HEK293 (cell line): ENCODE data around the gene KIRREL1.
A peak's percentile ranks its signal among the peaks of the same experiment; 100 is the strongest.

ENCODE experiments used
- CTCF ChIA-PET: fragments of 350-600 bp; formaldehyde crosslinking; extraction: SDS; loops from one replicate; lab custom pipeline; 2021; ENCODE audit warnings: antibody characterized with exemption; lab: Yijun Ruan, JAX
- POLR2A ChIA-PET: fragments of 300-600 bp; formaldehyde crosslinking; extraction: SDS; loops from one replicate; lab custom pipeline; 2020; ENCODE audit warnings: antibody characterized with exemption, inconsistent platforms; lab: Yijun Ruan, JAX
- H3K27ac ChIP-seq: fragments of 200-500 bp; sonication (Bioruptor generic); 2 replicates; pipeline ENCODE4 v1.5.1; 2014; ENCODE audit warnings: low read depth, low read length, control low read depth, inconsistent platforms; ENCODE audit errors: extremely low read depth
- H3K36me3 ChIP-seq, 2 experiments: fragments of 200-500 bp in 1 of 2; sonication (Bioruptor generic) in 1 of 2; 1 replicate in 1 of 2; 2 replicates in 1 of 2; pipeline ENCODE4 v1.5.1; 2014 to 2017; ENCODE audit warnings: inconsistent platforms in 2 of 2, low read length in 2 of 2; ENCODE audit not compliant: control insufficient read depth in 2 of 2, insufficient read depth in 1 of 2
- H3K4me1 ChIP-seq: fragments of 200-500 bp; sonication (Bioruptor generic); 2 replicates; pipeline ENCODE4 v1.5.1; 2014; ENCODE audit warnings: mild to moderate bottlenecking, low read length, inconsistent platforms; ENCODE audit not compliant: control insufficient read depth, insufficient read depth
- H3K4me3 ChIP-seq: 2 replicates; pipeline ENCODE4 v1.5.1; 2011; ENCODE audit warnings: low read depth, mild to moderate bottlenecking, control low read depth, low read length, moderate library complexity
- H3K9me3 ChIP-seq: fragments of 200-500 bp; sonication (Bioruptor generic); 2 replicates; pipeline ENCODE4 v1.5.1; 2014; ENCODE audit warnings: low read depth, low read length, inconsistent platforms; ENCODE audit not compliant: control insufficient read depth, insufficient read depth
- INSM2 ChIP-seq: fragments of 450-650 bp; formaldehyde crosslinking; IDR thresholded peaks from 2 replicates; pipeline ENCODE4 v1.5.1; 2016; ENCODE audit warnings: missing biosample characterization, missing genetic modification characterization
- REST ChIP-seq: fragments of 450-650 bp; formaldehyde crosslinking; IDR thresholded peaks from 2 replicates; pipeline ENCODE4 v1.5.1; 2016; ENCODE audit warnings: missing biosample characterization, missing genetic modification characterization
- ZFHX2 ChIP-seq: fragments of 450-650 bp; formaldehyde crosslinking; conservative IDR thresholded peaks from 2 replicates; pipeline ENCODE4 v1.5.1; 2016; ENCODE audit warnings: missing biosample characterization, missing genetic modification characterization
- ZFP69B ChIP-seq: fragments of 450-650 bp; formaldehyde crosslinking; IDR thresholded peaks from 2 replicates; pipeline ENCODE4 v1.5.1; 2016; ENCODE audit warnings: missing biosample characterization, missing genetic modification characterization
- ZNF112 ChIP-seq: fragments of 450-650 bp; formaldehyde crosslinking; IDR thresholded peaks from 2 replicates; pipeline ENCODE4 v1.5.0; 2017; ENCODE audit warnings: missing biosample characterization, missing genetic modification characterization
- ZNF121 ChIP-seq: fragments of 450-650 bp; formaldehyde crosslinking; IDR thresholded peaks from 2 replicates; pipeline ENCODE4 v1.5.1; 2016; ENCODE audit warnings: missing biosample characterization, missing genetic modification characterization
- ZNF223 ChIP-seq: fragments of 450-650 bp; formaldehyde crosslinking; IDR thresholded peaks from 2 replicates; pipeline ENCODE4 v1.5.1; 2016; ENCODE audit warnings: missing biosample characterization, missing genetic modification characterization
- ZNF350 ChIP-seq: fragments of 450-650 bp; formaldehyde crosslinking; IDR thresholded peaks from 2 replicates; pipeline ENCODE4 v1.5.0; 2017; ENCODE audit warnings: missing biosample characterization, mild to moderate bottlenecking, missing genetic modification characterization
- ZNF600 ChIP-seq: fragments of 450-650 bp; formaldehyde crosslinking; IDR thresholded peaks from 2 replicates; pipeline ENCODE4 v1.5.1; 2016; ENCODE audit warnings: missing biosample characterization, missing genetic modification characterization
- ZNF677 ChIP-seq: fragments of 450-650 bp; IDR thresholded peaks from 2 replicates; pipeline ENCODE4 v1.5.0; 2018; ENCODE audit warnings: missing biosample characterization, mild to moderate bottlenecking, missing genetic modification characterization, moderate library complexity
- TF ChIP-seq, protein P1 (sequence below): fragments of 450-650 bp; formaldehyde crosslinking; IDR thresholded peaks from 2 replicates; pipeline ENCODE4 v1.5.1; 2016; ENCODE audit warnings: missing biosample characterization, missing genetic modification characterization
- TF ChIP-seq, protein P2 (sequence below): fragments of 450-650 bp; formaldehyde crosslinking; IDR thresholded peaks from 2 replicates; pipeline ENCODE4 v1.5.1; 2016; ENCODE audit warnings: missing biosample characterization, missing genetic modification characterization, borderline replicate concordance

Gene KIRREL1

GRCh38 chr1:158021721-158022120 lies 28.3 kb downstream of the KIRREL1 start (continued):
- TF ChIP-seq ZNF677 (no peak), ZNF223 (tag by site-specific recombination) (no peak), ZNF600 (tag by site-specific recombination) (no peak), REST (tag by site-specific recombination) (no peak), ZNF350 (tag by site-specific recombination) (no peak)
- TF ChIP-seq, protein P1, sequence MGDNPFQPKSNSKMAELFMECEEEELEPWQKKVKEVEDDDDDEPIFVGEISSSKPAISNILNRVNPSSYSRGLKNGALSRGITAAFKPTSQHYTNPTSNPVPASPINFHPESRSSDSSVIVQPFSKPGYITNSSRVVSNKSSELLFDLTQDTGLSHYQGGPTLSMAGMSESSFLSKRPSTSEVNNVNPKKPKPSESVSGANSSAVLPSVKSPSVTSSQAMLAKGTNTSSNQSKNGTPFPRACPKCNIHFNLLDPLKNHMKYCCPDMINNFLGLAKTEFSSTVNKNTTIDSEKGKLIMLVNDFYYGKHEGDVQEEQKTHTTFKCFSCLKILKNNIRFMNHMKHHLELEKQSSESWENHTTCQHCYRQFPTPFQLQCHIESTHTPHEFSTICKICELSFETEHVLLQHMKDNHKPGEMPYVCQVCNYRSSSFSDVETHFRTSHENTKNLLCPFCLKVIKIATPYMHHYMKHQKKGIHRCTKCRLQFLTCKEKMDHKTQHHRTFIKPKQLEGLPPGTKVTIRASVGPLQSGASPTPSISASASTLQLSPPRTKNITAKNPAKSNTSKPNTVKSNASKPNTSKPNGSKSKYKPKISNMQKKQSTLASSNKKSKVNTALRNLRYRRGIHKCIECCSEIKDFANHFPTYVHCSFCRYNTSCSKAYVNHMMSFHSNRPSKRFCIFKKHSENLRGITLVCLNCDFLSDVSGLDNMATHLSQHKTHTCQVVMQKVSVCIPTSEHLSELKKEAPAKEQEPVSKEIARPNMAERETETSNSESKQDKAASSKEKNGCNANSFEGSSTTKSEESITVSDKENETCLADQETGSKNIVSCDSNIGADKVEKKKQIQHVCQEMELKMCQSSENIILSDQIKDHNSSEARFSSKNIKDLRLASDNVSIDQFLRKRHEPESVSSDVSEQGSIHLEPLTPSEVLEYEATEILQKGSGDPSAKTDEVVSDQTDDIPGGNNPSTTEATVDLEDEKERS (tag by site-specific recombination), result no peak

DNA sequence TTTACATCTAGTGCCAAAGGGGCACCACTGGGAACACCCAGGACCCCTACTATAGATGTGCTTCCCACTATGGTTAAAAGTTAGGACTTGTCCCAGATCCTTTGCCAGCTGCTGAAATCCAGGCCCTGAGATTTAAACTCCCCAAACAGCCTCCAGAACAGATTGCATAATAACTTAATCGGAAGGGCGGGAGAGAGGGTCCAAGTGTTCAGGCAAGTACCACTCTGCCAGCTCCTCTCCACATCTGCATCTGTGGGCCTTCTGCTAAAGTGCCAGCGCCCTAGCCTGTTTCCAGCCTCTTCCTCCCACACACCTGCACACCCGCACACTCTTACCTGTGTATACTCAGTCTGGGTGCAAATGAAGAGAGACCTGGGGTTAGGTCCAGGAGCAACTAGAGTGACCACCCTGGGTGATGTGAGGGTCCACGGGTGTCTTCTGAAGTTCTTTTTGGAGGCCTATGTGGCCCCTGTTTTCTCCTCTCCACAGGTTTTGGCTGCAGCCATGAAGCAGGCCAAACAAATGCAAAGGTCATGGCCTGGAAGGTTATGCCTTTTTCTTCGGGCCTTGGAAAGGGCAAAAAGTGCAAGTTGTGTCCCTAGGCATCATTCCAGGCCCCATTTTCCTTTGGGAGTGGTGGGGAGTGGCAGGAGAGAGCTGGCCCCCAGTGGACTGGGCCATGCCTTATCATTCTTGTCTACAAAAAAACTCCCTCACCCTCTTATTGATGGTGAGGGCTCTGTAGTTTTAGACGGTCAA lies 29.3 kb downstream of the KIRREL1 start:
- CTCF ChIA-PET, result interaction anchor here (2.0 to 3.6 kb wide), 3 partner anchors 14 to 99 kb away, joined by 7 to 26 read pairs (median 11); no protein-coding TSS in a partner anchor
- H3K4me1 ChIP-seq, result peaks cover 11% of the 10 kb centered on the region
- POLR2A ChIA-PET, result no interaction called here

More for the DNA sequence above, 29.3 kb downstream of the KIRREL1 start:
- no peak overlapping the region for H3K27ac ChIP-seq
- no peak for TF ChIP-seq ZFP69B (tag by site-specific recombination)
- TF ChIP-seq, protein P2, sequence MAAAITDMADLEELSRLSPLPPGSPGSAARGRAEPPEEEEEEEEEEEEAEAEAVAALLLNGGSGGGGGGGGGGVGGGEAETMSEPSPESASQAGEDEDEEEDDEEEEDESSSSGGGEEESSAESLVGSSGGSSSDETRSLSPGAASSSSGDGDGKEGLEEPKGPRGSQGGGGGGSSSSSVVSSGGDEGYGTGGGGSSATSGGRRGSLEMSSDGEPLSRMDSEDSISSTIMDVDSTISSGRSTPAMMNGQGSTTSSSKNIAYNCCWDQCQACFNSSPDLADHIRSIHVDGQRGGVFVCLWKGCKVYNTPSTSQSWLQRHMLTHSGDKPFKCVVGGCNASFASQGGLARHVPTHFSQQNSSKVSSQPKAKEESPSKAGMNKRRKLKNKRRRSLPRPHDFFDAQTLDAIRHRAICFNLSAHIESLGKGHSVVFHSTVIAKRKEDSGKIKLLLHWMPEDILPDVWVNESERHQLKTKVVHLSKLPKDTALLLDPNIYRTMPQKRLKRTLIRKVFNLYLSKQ (tag by site-specific recombination), result no peak
- TF ChIP-seq ZFHX2 (tag by site-specific recombination), result 0 out of 2 replicates have a peak, but pooled peaks have one; percentile 15
- no peak for TF ChIP-seq ZNF121
- TF ChIP-seq ZNF112 (tag by site-specific recombination), result no peak
- no peak for TF ChIP-seq INSM2 (tag by site-specific recombination)
- no peaks in the 10 kb centered on the region for H3K9me3 ChIP-seq
- no peak overlapping the region for H3K4me3 ChIP-seq
- H3K36me3 ChIP-seq, result no peaks in the 10 kb centered on the region
